SU-DHL-6 (cell line): ENCODE measurements around the gene PFKFB2.

Source experiments
- H2AFZ ChIP-seq: fragments of 200-600 bp; sonication (generic); 2 replicates; pipeline ENCODE4 v1.6.1; 2014; ENCODE audit warnings: low read depth, mild to moderate bottlenecking, moderate library complexity, mixed read lengths, antibody characterized with exemption, low read length; ENCODE audit not compliant: severe bottlenecking
- H3F3A ChIP-seq: fragments of 200-600 bp; shearing (Covaris generic); 2 replicates; pipeline ENCODE4 v1.6.0; 2016; ENCODE audit warnings: antibody characterized with exemption, mild to moderate bottlenecking; ENCODE audit not compliant: insufficient read depth
- H3K27ac ChIP-seq: fragments of 200-600 bp; sonication (generic); 2 replicates; pipeline ENCODE4 v1.5.1; 2016; ENCODE audit warnings: low read depth, mild to moderate bottlenecking, low read length, moderate library complexity, mixed read lengths
- H3K27me3 ChIP-seq: fragments of 200-600 bp; sonication (generic), shearing (Covaris generic); 2 replicates; pipeline ENCODE4 v1.6.0; 2014; ENCODE audit warnings: mild to moderate bottlenecking, low read length
- H3K36me3 ChIP-seq: fragments of 200-600 bp; sonication (generic); 2 replicates; pipeline ENCODE4 v1.6.1; 2014; ENCODE audit warnings: mild to moderate bottlenecking, low read length, mixed read lengths
- H3K4me2 ChIP-seq: fragments of 300-600, 200-600 bp; shearing (Covaris generic), sonication (generic); 2 replicates; pipeline ENCODE4 v1.6.0; 2014; ENCODE audit warnings: low read length, low read depth, mild to moderate bottlenecking; ENCODE audit not compliant: poor library complexity, severe bottlenecking
- H3K4me3 ChIP-seq: fragments of 200-600 bp; sonication (generic); 2 replicates; pipeline ENCODE4 v1.5.1; 2014; ENCODE audit warnings: antibody characterized with exemption, low read length, mild to moderate bottlenecking, mixed read lengths; ENCODE audit not compliant: insufficient read depth, poor library complexity, severe bottlenecking
- H3K79me2 ChIP-seq: fragments of 200-600 bp; sonication (generic); 2 replicates; pipeline ENCODE4 v1.6.1; 2014; ENCODE audit warnings: mild to moderate bottlenecking, low read length, moderate library complexity; ENCODE audit not compliant: insufficient read depth
- H3K9ac ChIP-seq: fragments of 200-600 bp; sonication (generic); 2 replicates; pipeline ENCODE4 v1.7.0; 2014; ENCODE audit warnings: mild to moderate bottlenecking, low read length
- H3K9me2 ChIP-seq: fragments of 200-600 bp; sonication (generic); replicated peaks from 2 replicates; pipeline ENCODE4 v1.6.1; 2014; ENCODE audit warnings: low read length; ENCODE audit not compliant: insufficient read depth
- H3K9me3 ChIP-seq: fragments of 200-600 bp; sonication (generic); 2 replicates; pipeline ENCODE4 v1.6.1; 2014; ENCODE audit warnings: low read length, mixed read lengths; ENCODE audit not compliant: insufficient read depth
- H4K20me1 ChIP-seq: fragments of 200-600 bp; sonication (generic); 2 replicates; pipeline ENCODE4 v1.6.1; 2014; ENCODE audit warnings: low read depth, mild to moderate bottlenecking, antibody characterized with exemption, low read length, moderate library complexity, mixed read lengths
- EZH2phosphoT487 ChIP-seq: fragments of 200-600 bp; sonication (generic), shearing (Covaris generic); conservative IDR thresholded peaks from 2 replicates; pipeline ENCODE4 v1.6.1; 2018; ENCODE audit warnings: mild to moderate bottlenecking, antibody characterized with exemption, low read length, moderate library complexity, mixed read lengths
- TF ChIP-seq, protein P1 (sequence below): fragments of 200-600 bp; sonication (generic); IDR thresholded peaks from one replicate; pipeline ENCODE4 v1.5.1; 2017; ENCODE audit warnings: antibody characterized with exemption, mild to moderate bottlenecking, low read length, moderate library complexity; ENCODE audit not compliant: insufficient read depth, poor library complexity, severe bottlenecking

Gene PFKFB2

DNA sequence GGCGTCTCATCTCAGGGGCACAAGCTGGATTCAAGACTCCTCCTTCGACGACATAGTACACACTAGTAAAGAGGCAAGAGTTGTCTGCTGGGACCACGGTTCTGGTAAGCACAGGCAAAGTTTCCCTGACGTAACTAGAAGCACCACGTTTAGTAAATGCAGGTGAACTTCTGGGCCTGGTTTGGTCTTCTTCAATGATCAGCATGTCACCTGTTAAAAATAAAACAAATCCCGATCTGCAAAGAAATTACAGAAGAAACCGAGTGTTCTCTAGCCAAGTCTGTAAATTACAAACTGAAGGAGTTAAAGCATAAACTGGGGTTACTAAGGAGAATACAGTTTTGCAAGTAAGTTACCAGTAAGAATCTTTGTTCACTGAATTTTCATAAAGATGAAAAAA is 3.6 kb upstream of the PFKFB2 start:
- Histone ChIP-seq H3K4me3 (no peak overlapping the region), H3K4me2 (no peak overlapping the region), H3K79me2 (no peaks in the 10 kb centered on the region), H2AFZ (no peak overlapping the region), H3K9me3 (no peaks in the 10 kb centered on the region), H3K9ac (no peak overlapping the region), H3K27ac (no peak overlapping the region), H3K36me3 (no peaks in the 10 kb centered on the region), H4K20me1 (no peaks in the 10 kb centered on the region), H3K27me3 (no peaks in the 10 kb centered on the region), H3K9me2 (no peaks in the 10 kb centered on the region), H3F3A (0 out of 2 replicates have a peak, but pooled peaks cover 3% of the 10 kb centered on the region)
- TF ChIP-seq EZH2phosphoT487: no peak
- TF ChIP-seq, protein P1, sequence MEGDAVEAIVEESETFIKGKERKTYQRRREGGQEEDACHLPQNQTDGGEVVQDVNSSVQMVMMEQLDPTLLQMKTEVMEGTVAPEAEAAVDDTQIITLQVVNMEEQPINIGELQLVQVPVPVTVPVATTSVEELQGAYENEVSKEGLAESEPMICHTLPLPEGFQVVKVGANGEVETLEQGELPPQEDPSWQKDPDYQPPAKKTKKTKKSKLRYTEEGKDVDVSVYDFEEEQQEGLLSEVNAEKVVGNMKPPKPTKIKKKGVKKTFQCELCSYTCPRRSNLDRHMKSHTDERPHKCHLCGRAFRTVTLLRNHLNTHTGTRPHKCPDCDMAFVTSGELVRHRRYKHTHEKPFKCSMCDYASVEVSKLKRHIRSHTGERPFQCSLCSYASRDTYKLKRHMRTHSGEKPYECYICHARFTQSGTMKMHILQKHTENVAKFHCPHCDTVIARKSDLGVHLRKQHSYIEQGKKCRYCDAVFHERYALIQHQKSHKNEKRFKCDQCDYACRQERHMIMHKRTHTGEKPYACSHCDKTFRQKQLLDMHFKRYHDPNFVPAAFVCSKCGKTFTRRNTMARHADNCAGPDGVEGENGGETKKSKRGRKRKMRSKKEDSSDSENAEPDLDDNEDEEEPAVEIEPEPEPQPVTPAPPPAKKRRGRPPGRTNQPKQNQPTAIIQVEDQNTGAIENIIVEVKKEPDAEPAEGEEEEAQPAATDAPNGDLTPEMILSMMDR: no peak

DNA sequence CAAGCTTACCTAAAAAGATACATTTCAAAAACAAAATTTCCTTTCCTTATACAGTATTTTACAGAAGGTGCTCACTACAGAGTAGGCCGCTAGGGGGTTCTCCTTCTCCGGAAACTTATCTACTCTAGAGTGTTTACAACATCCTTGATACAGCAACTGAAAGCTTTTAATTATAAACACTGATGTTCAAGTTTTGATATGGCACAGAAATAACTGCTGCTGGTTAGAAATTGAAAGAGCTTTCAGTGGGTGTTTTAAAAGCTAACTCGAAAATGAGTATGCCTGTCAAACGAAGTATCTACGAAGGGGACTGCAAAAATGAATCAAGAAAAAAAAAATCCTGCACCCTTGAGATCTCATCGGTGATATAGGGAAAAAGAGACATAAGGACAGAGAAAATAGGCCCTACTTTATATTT is 3.1 kb upstream of the PFKFB2 start:
- H3K4me2 ChIP-seq: no peak overlapping the region
- H3F3A ChIP-seq: 0 out of 2 replicates have a peak, but pooled peaks cover 3% of the 10 kb centered on the region
- no peaks in the 10 kb centered on the region for H3K79me2 ChIP-seq
- H3K27me3 ChIP-seq: no peaks in the 10 kb centered on the region
- H4K20me1 ChIP-seq: no peaks in the 10 kb centered on the region
- no peaks in the 10 kb centered on the region for H3K9me2 ChIP-seq
- peak overlapping the region; percentile 37 for H2AFZ ChIP-seq
- H3K27ac ChIP-seq: no peak overlapping the region
- no peaks in the 10 kb centered on the region for H3K9me3 ChIP-seq
- H3K36me3 ChIP-seq: no peaks in the 10 kb centered on the region
- TF ChIP-seq EZH2phosphoT487: no peak
- TF ChIP-seq, protein P1: peak; percentile 81
- H3K9ac ChIP-seq: no peak overlapping the region
- H3K4me3 ChIP-seq: no peak overlapping the region

DNA sequence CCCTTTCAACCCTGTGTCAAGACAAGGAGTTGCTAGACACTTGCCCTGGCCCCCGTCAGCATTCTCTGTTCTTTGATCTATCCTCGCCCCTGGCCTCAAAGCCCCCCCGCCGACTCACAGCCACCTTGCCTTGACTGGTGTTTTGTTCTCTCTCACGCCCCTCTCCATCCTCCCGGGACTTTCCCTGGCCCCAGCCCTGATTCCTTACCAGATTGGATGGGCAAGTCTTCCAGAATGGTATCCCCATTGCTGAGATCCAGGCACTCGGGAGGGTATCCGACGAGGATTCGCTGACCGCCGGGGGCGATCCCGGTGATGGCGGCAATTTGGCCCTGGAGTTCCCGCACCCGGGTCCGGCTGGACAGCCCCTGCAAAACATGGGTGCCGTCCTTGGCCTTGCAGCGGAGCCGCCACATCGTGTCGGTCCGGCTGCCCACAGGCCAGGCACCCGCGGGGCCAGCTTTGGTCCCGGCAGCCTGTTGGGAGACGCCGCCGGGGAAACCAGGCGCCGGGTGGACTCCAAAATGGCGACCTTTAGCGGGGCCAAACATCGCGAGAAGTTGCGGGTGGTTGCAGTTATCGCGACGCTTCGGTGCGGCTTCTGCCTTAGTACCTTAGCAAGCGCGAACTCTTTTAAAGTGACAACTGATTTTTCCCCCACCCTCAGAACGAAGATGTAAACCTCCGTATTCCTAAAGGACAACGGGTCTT is 2.4 kb upstream of the PFKFB2 start:
- Histone ChIP-seq H3K9ac (no peak overlapping the region), H4K20me1 (no peaks in the 10 kb centered on the region), H3K9me3 (no peaks in the 10 kb centered on the region), H3K27ac (no peak overlapping the region), H3K79me2 (no peaks in the 10 kb centered on the region), H3F3A (0 out of 2 replicates have a peak, but pooled peaks cover 3% of the 10 kb centered on the region), H3K36me3 (no peaks in the 10 kb centered on the region), H2AFZ (peak overlapping the region; percentile 37), H3K27me3 (no peaks in the 10 kb centered on the region), H3K4me2 (no peak overlapping the region), H3K4me3 (no peak overlapping the region), H3K9me2 (no peaks in the 10 kb centered on the region)
- TF ChIP-seq, protein P1: no peak
- no peak for TF ChIP-seq EZH2phosphoT487
